ENCODE results near the gene PLEKHA6. TPM values are rescaled to one million over a fixed set of nuclear protein-coding genes. Genes with fewer than 3 reads are reported as not detected.

The PLEKHA6 gene
- polyA plus RNA-seq, 3 donors = 0.08 TPM; not detected in 1

GRCh38 chr1:204293605-204294337 lies 66.0 kb downstream of the PLEKHA6 start:
- no peak overlapping the region for H3K4me3 ChIP-seq (replicated peaks in 1 of 3; ENCODE audit: low read depth in 2 of 3, low read length in 3 of 3)
- H3K36me3 ChIP-seq (replicated peaks in 1 of 2; ENCODE audit: control insufficient read depth in 1 of 2, insufficient read depth in 2 of 2, low read length in 2 of 2) = no peaks in the 10 kb centered on the region
- no peaks in the 10 kb centered on the region for H3K27me3 ChIP-seq (ENCODE audit: control insufficient read depth in 2 of 2, insufficient read depth in 2 of 2, low read length in 2 of 2)
- H3K9ac ChIP-seq (ENCODE audit: insufficient read depth, low read length, poor library complexity, severe bottlenecking) = no peak overlapping the region
- peaks cover 0 to 2% (median 0%) of the 10 kb centered on the region in 7 donors for H3K9me3 Mint-ChIP-seq
- H3K4me2 ChIP-seq (replicated peaks; ENCODE audit: extremely low read depth, low read length, poor library complexity, severe bottlenecking) = no peak overlapping the region
- 74% methylated on average over 3 of the region's 7 CpGs for WGBS (ENCODE audit: insufficient coverage)
- H3K9me3 ChIP-seq (replicated peaks in 1 of 2; ENCODE audit: control insufficient read depth in 1 of 2, insufficient read depth in 1 of 2, low read length in 2 of 2) = no peaks in the 10 kb centered on the region
- no peak overlapping the region for H3K4me3 Mint-ChIP-seq
- no peak for DNase-seq
- H4K20me1 ChIP-seq (ENCODE audit: insufficient read depth, low read length) = no peaks in the 10 kb centered on the region
- peaks cover 4% of the 10 kb centered on the region in 2 donors for H3K4me1 ChIP-seq (ENCODE audit: control insufficient read depth in 1 of 2, insufficient read depth in 2 of 2, low read length in 2 of 2)
- intact Hi-C loops (cut with micrococcal nuclease) = no loop called here
- no peaks in the 10 kb centered on the region for H3K79me2 ChIP-seq (ENCODE audit: insufficient read depth, low read length)
- peaks cover 0 to 3% (median 1%) of the 10 kb centered on the region in 3 donors for H3K27me3 Mint-ChIP-seq (ENCODE audit: low read depth in 3 of 3)
- no peaks in the 10 kb centered on the region for H3K36me3 Mint-ChIP-seq
- peaks cover 15% of the 10 kb centered on the region for H3K4me1 Mint-ChIP-seq
- H2AFZ ChIP-seq (ENCODE audit: insufficient read depth, low read depth, low read length, poor library complexity, severe bottlenecking) = no peak overlapping the region
- H3K27ac Mint-ChIP-seq = no peak overlapping the region
- no peak overlapping the region for H3K27ac ChIP-seq (ENCODE audit: low read depth in 1 of 2, low read length in 2 of 2)
- TF ChIP-seq, protein P1, sequence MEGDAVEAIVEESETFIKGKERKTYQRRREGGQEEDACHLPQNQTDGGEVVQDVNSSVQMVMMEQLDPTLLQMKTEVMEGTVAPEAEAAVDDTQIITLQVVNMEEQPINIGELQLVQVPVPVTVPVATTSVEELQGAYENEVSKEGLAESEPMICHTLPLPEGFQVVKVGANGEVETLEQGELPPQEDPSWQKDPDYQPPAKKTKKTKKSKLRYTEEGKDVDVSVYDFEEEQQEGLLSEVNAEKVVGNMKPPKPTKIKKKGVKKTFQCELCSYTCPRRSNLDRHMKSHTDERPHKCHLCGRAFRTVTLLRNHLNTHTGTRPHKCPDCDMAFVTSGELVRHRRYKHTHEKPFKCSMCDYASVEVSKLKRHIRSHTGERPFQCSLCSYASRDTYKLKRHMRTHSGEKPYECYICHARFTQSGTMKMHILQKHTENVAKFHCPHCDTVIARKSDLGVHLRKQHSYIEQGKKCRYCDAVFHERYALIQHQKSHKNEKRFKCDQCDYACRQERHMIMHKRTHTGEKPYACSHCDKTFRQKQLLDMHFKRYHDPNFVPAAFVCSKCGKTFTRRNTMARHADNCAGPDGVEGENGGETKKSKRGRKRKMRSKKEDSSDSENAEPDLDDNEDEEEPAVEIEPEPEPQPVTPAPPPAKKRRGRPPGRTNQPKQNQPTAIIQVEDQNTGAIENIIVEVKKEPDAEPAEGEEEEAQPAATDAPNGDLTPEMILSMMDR (IDR thresholded peaks at IDR 0.05) = no peak

DNA sequence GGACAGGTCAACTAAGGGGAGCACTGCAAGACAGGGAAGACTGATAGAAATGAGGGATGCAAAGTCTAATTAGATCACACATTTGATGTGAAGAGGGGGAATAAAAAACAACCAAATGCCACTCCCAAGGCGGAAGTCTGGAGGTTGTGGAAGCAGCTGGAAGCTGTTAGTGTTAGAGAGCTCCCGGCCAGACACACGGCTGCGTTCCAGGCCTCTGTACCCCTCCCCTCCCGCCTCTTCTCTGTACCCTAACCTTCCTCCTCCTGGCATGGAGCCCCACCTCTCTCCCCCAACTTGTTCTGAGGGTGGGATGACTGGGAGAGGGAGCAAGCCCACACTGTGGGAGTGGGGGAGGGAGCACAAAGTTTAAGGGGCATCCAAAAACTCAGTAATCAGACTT lies 67.0 kb downstream of the PLEKHA6 start:
- WGBS (ENCODE audit: insufficient coverage) = no CpG with 5 or more reads among the region's 5 CpGs
- H3K79me2 ChIP-seq (ENCODE audit: insufficient read depth, low read length) = no peaks in the 10 kb centered on the region
- no peaks in the 10 kb centered on the region for H3K27me3 ChIP-seq (ENCODE audit: control insufficient read depth in 2 of 2, insufficient read depth in 2 of 2, low read length in 2 of 2)
- H2AFZ ChIP-seq (ENCODE audit: insufficient read depth, low read depth, low read length, poor library complexity, severe bottlenecking) = no peak overlapping the region
- no peaks in the 10 kb centered on the region for H3K9me3 ChIP-seq (replicated peaks in 1 of 2; ENCODE audit: control insufficient read depth in 1 of 2, insufficient read depth in 1 of 2, low read length in 2 of 2)
- Mint-ChIP-seq H3K9me3 (peaks cover 0 to 2% (median 0%) of the 10 kb centered on the region in 7 donors), H3K27ac (peak overlapping the region in 1 of 7 donors; percentile 50), H3K36me3 (no peaks in the 10 kb centered on the region), H3K27me3 (ENCODE audit: low read depth in 3 of 3) (peaks cover 0 to 1% (median 1%) of the 10 kb centered on the region in 3 donors), H3K4me1 (peaks cover 25% of the 10 kb centered on the region), H3K4me3 (no peak overlapping the region)
- peaks cover 14% of the 10 kb centered on the region in 2 donors for H3K4me1 ChIP-seq (ENCODE audit: control insufficient read depth in 1 of 2, insufficient read depth in 2 of 2, low read length in 2 of 2)
- H3K4me3 ChIP-seq (replicated peaks in 1 of 3; ENCODE audit: low read depth in 2 of 3, low read length in 3 of 3) = no peak overlapping the region
- intact Hi-C loops (cut with micrococcal nuclease) = no loop called here
- H3K4me2 ChIP-seq (replicated peaks; ENCODE audit: extremely low read depth, low read length, poor library complexity, severe bottlenecking) = no peak overlapping the region
- no peaks in the 10 kb centered on the region for H3K36me3 ChIP-seq (replicated peaks in 1 of 2; ENCODE audit: control insufficient read depth in 1 of 2, insufficient read depth in 2 of 2, low read length in 2 of 2)
- no peak overlapping the region for H3K27ac ChIP-seq (ENCODE audit: low read depth in 1 of 2, low read length in 2 of 2)
- no peak for DNase-seq
- TF ChIP-seq, protein P1 (IDR thresholded peaks at IDR 0.05) = no peak
- H3K9ac ChIP-seq (ENCODE audit: insufficient read depth, low read length, poor library complexity, severe bottlenecking) = no peak overlapping the region
- H4K20me1 ChIP-seq (ENCODE audit: insufficient read depth, low read length) = no peaks in the 10 kb centered on the region

Data from CD14-positive monocyte (primary cell).